GM12878 (cell line): ENCODE results near the gene CENPQ. TPM values are rescaled to one million over a fixed set of nuclear protein-coding genes. Genes with fewer than 3 reads are reported as not detected.

Source experiments
- ATAC-seq: fragments of 200-7000 bp; cut with Tn5 transposase; 3 replicates; pipeline ENCODE4 v1.9.1; 2020; ENCODE audit warnings: mild to moderate bottlenecking, moderate library complexity
- BruUV-seq: library from RNA; stranded (reverse); fragments of 400-500 nt; replicated peaks from 2 replicates; lab custom pipeline; 2021; lab: Mats Ljungman, UMichigan
- CTCF ChIA-PET: fragments of 300-600 bp; sonication (Branson Sonifier 250); formaldehyde crosslinking; extraction: SDS; loops from one replicate; lab custom pipeline; 2021; ENCODE audit warnings: inconsistent platforms; lab: Yijun Ruan, JAX
- POLR2A ChIA-PET: fragments of 350-600 bp; formaldehyde crosslinking; extraction: SDS; loops from one replicate; lab custom pipeline; 2021; ENCODE audit warnings: inconsistent platforms; lab: Charles Lee
- RAD21 ChIA-PET: fragments of 300-600 bp; sonication (Branson Sonifier 250); formaldehyde crosslinking; loops from one replicate; lab custom pipeline; 2023; ENCODE audit warnings: antibody characterized with exemption; ENCODE audit not compliant: unreplicated experiment; lab: Charles Lee
- SMC1A ChIA-PET: fragments of 300-600 bp; sonication (Branson Sonifier 250); formaldehyde crosslinking; loops from one replicate; lab custom pipeline; 2023; ENCODE audit not compliant: unreplicated experiment, uncharacterized antibody; lab: Charles Lee
- DNase-seq: peaks from one replicate; pipeline ENCODE4 v3.0.0-alpha.2; 2011; ENCODE audit warnings: low read depth, low spot score
- FAIRE-seq: peaks from 3 replicates; lab custom pipeline; 2011; peaks lifted over from hg19 to GRCh38; lab: Jason Lieb, UNC
- H2AFZ ChIP-seq: 2 replicates; pipeline ENCODE4 v1.6.0; 2011; ENCODE audit warnings: low read depth, low read length, control low read depth; ENCODE audit not compliant: control insufficient read depth
- H3K27ac ChIP-seq: 2 replicates; pipeline ENCODE4 v1.5.1; 2011; ENCODE audit warnings: control low read depth; ENCODE audit not compliant: control insufficient read depth, insufficient read depth
- H3K27me3 ChIP-seq, 2 experiments: replicated peaks in 1 of 2; 2 replicates each; pipeline versions ENCODE4 v1.6.0 to v1.6.1; 2011; ENCODE audit warnings: low read length in 1 of 2; ENCODE audit not compliant: control insufficient read depth in 2 of 2, insufficient read depth in 2 of 2
- H3K36me3 ChIP-seq, 2 experiments: 2 replicates each; pipeline ENCODE4 v1.5.1; 2011; ENCODE audit warnings: low read length in 1 of 2; ENCODE audit not compliant: control insufficient read depth in 2 of 2, insufficient read depth in 2 of 2
- H3K4me1 ChIP-seq: 2 replicates; pipeline ENCODE4 v1.6.1; 2011; ENCODE audit warnings: mild to moderate bottlenecking, low read length, moderate library complexity, mixed read lengths; ENCODE audit not compliant: control insufficient read depth, insufficient read depth
- H3K4me2 ChIP-seq: 2 replicates; pipeline ENCODE4 v1.6.0; 2011; ENCODE audit warnings: control low read depth; ENCODE audit not compliant: control insufficient read depth, insufficient read depth
- H3K4me3 ChIP-seq: fragments of 200-600 bp; sonication (generic); 2 replicates; pipeline ENCODE4 v1.5.1; 2016
- H3K79me2 ChIP-seq: 2 replicates; pipeline ENCODE4 v1.6.0; 2011; ENCODE audit warnings: low read length; ENCODE audit not compliant: control insufficient read depth, insufficient read depth
- H3K9ac ChIP-seq: 2 replicates; pipeline ENCODE4 v1.8.0; 2011; ENCODE audit warnings: low read length, control low read depth, mixed read lengths; ENCODE audit not compliant: control insufficient read depth, insufficient read depth
- H3K9me3 ChIP-seq: replicated peaks from 3 replicates; pipeline ENCODE4 v1.5.1; 2011; ENCODE audit warnings: mild to moderate bottlenecking, low read length; ENCODE audit not compliant: control insufficient read depth, insufficient read depth
- H4K20me1 ChIP-seq: 2 replicates; pipeline ENCODE4 v1.6.0; 2011; ENCODE audit not compliant: control insufficient read depth, insufficient read depth
- CBX3 ChIP-seq: fragments of 200-600 bp; sonication (generic); IDR thresholded peaks from 2 replicates; pipeline ENCODE4 v1.6.1; 2016; ENCODE audit warnings: low read depth, borderline replicate concordance
- CHD2 ChIP-seq: IDR thresholded peaks from 2 replicates; pipeline ENCODE4 v1.6.1; 2011; ENCODE audit warnings: low read depth, low read length, improper control_type of control experiment, borderline replicate concordance
- CREB1 ChIP-seq: IDR thresholded peaks from 2 replicates; pipeline ENCODE4 v1.6.1; 2012; ENCODE audit warnings: low read depth, mild to moderate bottlenecking, inconsistent platforms
- E2F8 ChIP-seq: fragments of 450-650 bp; IDR thresholded peaks from 2 replicates; pipeline ENCODE4 v1.6.1; 2018; ENCODE audit warnings: mild to moderate bottlenecking, low read depth, moderate library complexity; ENCODE audit not compliant: partially characterized antibody
- ETV6 ChIP-seq, 2 experiments: fragments of 450-650 bp in 1 of 2; IDR thresholded peaks in 1 of 2; conservative IDR thresholded peaks in 1 of 2; 2 replicates each; pipeline ENCODE4 v1.6.1; 2014; ENCODE audit warnings: antibody characterized with exemption in 1 of 2, borderline replicate concordance in 1 of 2, low read depth in 1 of 2, mild to moderate bottlenecking in 1 of 2, moderate library complexity in 1 of 2
- JUND ChIP-seq: IDR thresholded peaks from 2 replicates; pipeline ENCODE4 v1.6.1; 2012; ENCODE audit warnings: low read depth, mild to moderate bottlenecking, low read length, improper control_type of control experiment, moderate library complexity
- LARP7 ChIP-seq: fragments of 450-650 bp; IDR thresholded peaks from 2 replicates; pipeline ENCODE4 v1.6.1; 2017; ENCODE audit warnings: mild to moderate bottlenecking
- MAX ChIP-seq: IDR thresholded peaks from 2 replicates; pipeline ENCODE4 v1.6.1; 2012; ENCODE audit warnings: low read depth, low read length, improper control_type of control experiment
- NFIC ChIP-seq: IDR thresholded peaks from 2 replicates; pipeline ENCODE4 v1.6.1; 2012; ENCODE audit warnings: low read depth, mild to moderate bottlenecking, inconsistent platforms, low read length, moderate library complexity
- RAD51 ChIP-seq: fragments of 450-650 bp; IDR thresholded peaks from 2 replicates; pipeline ENCODE4 v1.6.1; 2016; ENCODE audit warnings: moderate library complexity, mild to moderate bottlenecking, inconsistent platforms
- RUNX3 ChIP-seq: IDR thresholded peaks from 2 replicates; pipeline ENCODE4 v1.6.1; 2012; ENCODE audit warnings: low read length, inconsistent platforms
- SUPT20H ChIP-seq: IDR thresholded peaks from 2 replicates; pipeline ENCODE4 v1.6.1; 2011; ENCODE audit warnings: low read depth, mild to moderate bottlenecking, low read length, moderate library complexity, borderline replicate concordance; ENCODE audit not compliant: control insufficient read depth
- TAF1 ChIP-seq: IDR thresholded peaks from 2 replicates; pipeline ENCODE4 v1.6.1; 2011; ENCODE audit warnings: mild to moderate bottlenecking, low read depth, low read length, borderline replicate concordance
- WRNIP1 ChIP-seq: IDR thresholded peaks from 2 replicates; pipeline ENCODE4 v1.6.1; 2011; ENCODE audit warnings: low read depth, low read length, improper control_type of control experiment, borderline replicate concordance
- ZBTB33 ChIP-seq: fragments of 450-650 bp; IDR thresholded peaks from 2 replicates; pipeline ENCODE4 v1.6.1; 2017; ENCODE audit warnings: mild to moderate bottlenecking
- ZNF274 ChIP-seq: IDR thresholded peaks from one replicate; pipeline ENCODE4 v1.8.0; 2011; ENCODE audit not compliant: insufficient read length, insufficient read depth
- ZNF384 ChIP-seq: IDR thresholded peaks from 2 replicates; pipeline ENCODE4 v1.6.1; 2012; ENCODE audit warnings: low read depth, mild to moderate bottlenecking, low read length, improper control_type of control experiment, borderline replicate concordance
- WGBS: methylation state at CpG from one replicate; pipeline ENCODE4 v1.1.6; 2016; ENCODE audit warnings: low lambda C conversion rate; ENCODE audit not compliant: insufficient replicate concordance, insufficient coverage; ENCODE audit errors: missing lambda C conversion rate; 5-methylcytosine and 5-hydroxymethylcytosine counted together
- in situ Hi-C: fragments of 300-500 bp; cut with MboI; formaldehyde crosslinking; loops from 9 replicates; pipeline ENCODE4 v1.14.3; 2018; ENCODE audit warnings: mixed read lengths
- intact Hi-C: fragments of 100-400 bp; cut with micrococcal nuclease; formaldehyde crosslinking; loops from one replicate; pipeline ENCODE4 v1.14.2; 2022; ENCODE audit not compliant: unreplicated experiment
- polyA plus RNA-seq, 11 experiments: library from polyadenylated mRNA; depleted of rRNA in 4 of 11; unstranded in 6 of 11; stranded (reverse) in 5 of 11; fragments of >200 nt; fragmentation: Nextera tagmentation in 4 of 11; fragmentation: Illumina TruSeq in 1 of 11; extraction: Ambion mirVana in 4 of 11; extraction: Trizol in 1 of 11; gene quantifications; 1 replicate in 1 of 11; 2 replicates in 10 of 11; pipeline versions ENCODE4 v1.2.1 to v1.2.3, GENCODE V29; 2011 to 2016; ENCODE audit warnings: inconsistent platforms in 2 of 11, missing spikeins in 2 of 11, low read depth in 1 of 11
- total RNA-seq, 4 experiments: library from RNA; depleted of rRNA in 3 of 4; stranded (reverse); fragments of >200 nt in 3 of 4; fragmentation: Illumina TruSeq in 1 of 4; extraction: Trizol in 1 of 4; gene quantifications; 2 replicates each; pipeline versions ENCODE4 v1.2.1 to v1.2.3, GENCODE V29; 2013 to 2021

The CENPQ gene
- total and polyA plus RNA-seq, 10 of the 15 experiments (the other 5 are each of a cell fraction or from before 2014, with no cell fraction given), result 7.4 to 34.2 (median 17.8) TPM

- in situ Hi-C loops, result no loop called here
- BruUV-seq, result no TSS peak
- no peak for FAIRE-seq
Measured at GRCh38 chr6:49479308-49479970, 16.3 kb downstream of the CENPQ start.

More at GRCh38 chr6:49479308-49479970, 16.3 kb downstream of the CENPQ start:
- ChIA-PET RAD21 (no interaction called here), POLR2A (no interaction called here), SMC1A (no interaction called here), CTCF (no interaction called here)
- no peak overlapping the region for H3K27ac ChIP-seq
- no peak overlapping the region for H3K4me2 ChIP-seq
- H3K36me3 ChIP-seq, result no peaks in the 10 kb centered on the region; a peak in 2 of 4 replicates
- no peaks in the 10 kb centered on the region for H3K9me3 ChIP-seq
- H3K9ac ChIP-seq, result no peak overlapping the region
- no peak overlapping the region for H3K4me3 ChIP-seq
- H3K27me3 ChIP-seq, result no peaks in the 10 kb centered on the region
- intact Hi-C loops, result no loop called here
- no peak for DNase-seq
- no peaks in the 10 kb centered on the region for H3K4me1 ChIP-seq
- TF ChIP-seq E2F8, result no peak
- no peak for TF ChIP-seq CREB1
- no peak for TF ChIP-seq TAF1
- no peak for TF ChIP-seq WRNIP1
- no peak for TF ChIP-seq SUPT20H
- TF ChIP-seq ZBTB33, result no peak
- no peak for TF ChIP-seq NFIC
- TF ChIP-seq RAD51, result no peak
- no peak for TF ChIP-seq RUNX3
- TF ChIP-seq ZNF274, result no peak
- no peak for TF ChIP-seq JUND
- TF ChIP-seq CHD2, result no peak
- TF ChIP-seq CBX3, result no peak
- TF ChIP-seq MAX, result no peak
- TF ChIP-seq ZNF384, result no peak
- TF ChIP-seq ETV6 (conservative IDR thresholded peaks at IDR 0.05 in 1 of 2, IDR thresholded peaks at IDR 0.05 in 1 of 2; ENCODE audit: borderline replicate concordance in 1 of 2, low read depth in 1 of 2), result no peak
- TF ChIP-seq LARP7, result no peak
- no peaks in the 10 kb centered on the region for H3K79me2 ChIP-seq
- no peaks in the 10 kb centered on the region for H4K20me1 ChIP-seq
- ATAC-seq, result no peak
- H2AFZ ChIP-seq, result no peak overlapping the region
- WGBS, result 97% methylated on average over 3 of the region's 3 CpGs
